RWPE1 (cell line): ENCODE data around the gene FNTB.

Experiments
- CTCF ChIA-PET: fragments of 350-600 bp; sonication (Branson Sonifier 250); formaldehyde crosslinking; extraction: SDS; loops from one replicate; lab custom pipeline; 2021; lab: Yijun Ruan, JAX
- POLR2A ChIA-PET: fragments of 400-600 bp; formaldehyde crosslinking; extraction: SDS; loops from one replicate; lab custom pipeline; 2020; ENCODE audit warnings: antibody characterized with exemption; ENCODE audit not compliant: low non-redundant PET; lab: Yijun Ruan, JAX
- DNase-seq: peaks from one replicate; pipeline ENCODE4 v3.0.0; 2012; ENCODE audit warnings: low spot score
- H3K27ac ChIP-seq: fragments of 450-650 bp; 2 replicates; pipeline ENCODE4 v1.5.1; 2017
- TF ChIP-seq, protein P1 (sequence below): fragments of 450-650 bp; conservative IDR thresholded peaks from 2 replicates; pipeline ENCODE4 v1.5.1; 2017; ENCODE audit warnings: low read depth, mild to moderate bottlenecking

FNTB gene

DNA sequence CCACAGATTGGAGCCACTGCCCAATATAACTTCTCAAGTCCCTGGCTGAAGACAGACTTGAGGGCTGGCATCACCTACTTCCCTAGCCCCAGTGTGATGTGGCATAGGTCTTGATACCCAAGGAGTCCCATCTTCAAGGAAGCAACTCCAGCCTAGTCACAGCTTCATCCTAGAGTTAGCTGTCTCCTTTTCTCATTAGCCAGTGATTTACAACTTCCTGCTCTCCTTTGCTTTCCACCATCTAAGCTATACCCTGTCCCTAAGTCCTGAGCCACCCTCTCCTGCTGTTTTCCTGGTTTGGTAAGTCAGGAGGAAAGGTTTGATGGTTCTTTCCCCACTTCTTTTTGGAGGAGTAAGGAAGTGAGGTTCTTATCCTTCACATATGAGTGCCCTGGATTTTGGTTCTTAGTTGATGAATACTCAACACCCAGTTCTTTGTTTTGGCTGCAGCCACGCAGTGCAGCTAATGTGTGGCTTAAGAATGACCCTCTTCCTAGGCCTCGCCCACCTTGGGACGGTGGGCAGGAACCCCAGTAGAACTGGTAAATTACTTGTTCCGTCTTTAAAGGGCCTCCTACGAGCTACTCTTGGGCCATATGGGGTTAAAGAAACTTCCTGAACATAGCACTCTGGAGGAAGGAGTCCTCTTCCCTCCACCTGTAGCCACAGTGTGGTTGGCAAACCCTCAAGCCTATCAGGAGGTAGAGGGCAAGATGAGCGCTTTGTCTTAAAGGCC lies 40.2 kb upstream of the FNTB start:
- ChIA-PET POLR2A (no interaction called here), CTCF (no interaction called here)
- H3K27ac ChIP-seq: no peak overlapping the region
- TF ChIP-seq, protein P1, sequence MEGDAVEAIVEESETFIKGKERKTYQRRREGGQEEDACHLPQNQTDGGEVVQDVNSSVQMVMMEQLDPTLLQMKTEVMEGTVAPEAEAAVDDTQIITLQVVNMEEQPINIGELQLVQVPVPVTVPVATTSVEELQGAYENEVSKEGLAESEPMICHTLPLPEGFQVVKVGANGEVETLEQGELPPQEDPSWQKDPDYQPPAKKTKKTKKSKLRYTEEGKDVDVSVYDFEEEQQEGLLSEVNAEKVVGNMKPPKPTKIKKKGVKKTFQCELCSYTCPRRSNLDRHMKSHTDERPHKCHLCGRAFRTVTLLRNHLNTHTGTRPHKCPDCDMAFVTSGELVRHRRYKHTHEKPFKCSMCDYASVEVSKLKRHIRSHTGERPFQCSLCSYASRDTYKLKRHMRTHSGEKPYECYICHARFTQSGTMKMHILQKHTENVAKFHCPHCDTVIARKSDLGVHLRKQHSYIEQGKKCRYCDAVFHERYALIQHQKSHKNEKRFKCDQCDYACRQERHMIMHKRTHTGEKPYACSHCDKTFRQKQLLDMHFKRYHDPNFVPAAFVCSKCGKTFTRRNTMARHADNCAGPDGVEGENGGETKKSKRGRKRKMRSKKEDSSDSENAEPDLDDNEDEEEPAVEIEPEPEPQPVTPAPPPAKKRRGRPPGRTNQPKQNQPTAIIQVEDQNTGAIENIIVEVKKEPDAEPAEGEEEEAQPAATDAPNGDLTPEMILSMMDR: no peak
- no peak for DNase-seq

DNA sequence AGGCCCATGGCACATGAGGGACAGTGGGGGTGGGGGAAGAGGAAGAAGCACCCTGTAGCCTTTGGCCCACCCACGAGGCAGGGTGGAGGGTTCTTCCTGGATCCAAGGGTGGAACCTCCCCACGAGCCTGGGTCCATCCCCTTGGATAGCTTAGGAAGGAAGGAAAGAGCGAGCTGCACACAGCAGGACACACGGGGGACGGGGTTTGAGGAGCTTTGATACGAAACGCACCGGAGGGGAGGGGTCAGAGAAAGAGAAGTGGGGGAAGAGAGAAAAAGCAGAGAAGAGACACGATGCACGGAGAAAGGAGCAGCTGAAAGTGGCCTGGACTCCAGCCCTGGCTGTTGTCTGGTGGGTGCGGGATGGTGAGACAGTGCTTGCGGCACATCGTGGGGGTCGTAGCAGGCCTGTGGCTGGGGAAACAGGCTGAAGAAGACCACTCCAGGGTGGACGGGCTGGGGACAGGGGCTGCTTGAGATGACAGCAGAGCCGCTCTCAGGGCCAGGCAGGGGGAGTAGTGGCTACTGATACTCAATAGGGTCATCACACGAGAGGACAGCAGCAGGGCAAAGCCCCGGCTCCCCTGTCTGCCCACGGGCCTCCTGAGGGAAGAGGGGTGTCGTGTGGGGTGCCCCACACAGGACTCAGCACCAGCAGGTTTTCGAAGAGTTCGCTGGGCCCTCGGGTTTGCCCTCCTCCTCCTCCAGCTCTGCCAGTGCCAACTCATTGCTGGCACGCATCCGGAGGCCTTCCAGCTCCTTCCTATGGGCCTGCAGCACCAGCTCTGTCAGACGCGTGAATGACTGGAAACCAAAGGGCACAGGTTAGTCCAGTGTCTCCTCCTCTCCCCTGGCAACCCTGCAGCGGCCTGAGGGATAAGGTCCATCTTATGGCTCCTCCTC lies 38.7 kb upstream of the FNTB start:
- TF ChIP-seq, protein P1: no peak
- no peak overlapping the region for H3K27ac ChIP-seq
- CTCF ChIA-PET: no interaction called here
- DNase-seq: no peak
- POLR2A ChIA-PET: no interaction called here

DNA sequence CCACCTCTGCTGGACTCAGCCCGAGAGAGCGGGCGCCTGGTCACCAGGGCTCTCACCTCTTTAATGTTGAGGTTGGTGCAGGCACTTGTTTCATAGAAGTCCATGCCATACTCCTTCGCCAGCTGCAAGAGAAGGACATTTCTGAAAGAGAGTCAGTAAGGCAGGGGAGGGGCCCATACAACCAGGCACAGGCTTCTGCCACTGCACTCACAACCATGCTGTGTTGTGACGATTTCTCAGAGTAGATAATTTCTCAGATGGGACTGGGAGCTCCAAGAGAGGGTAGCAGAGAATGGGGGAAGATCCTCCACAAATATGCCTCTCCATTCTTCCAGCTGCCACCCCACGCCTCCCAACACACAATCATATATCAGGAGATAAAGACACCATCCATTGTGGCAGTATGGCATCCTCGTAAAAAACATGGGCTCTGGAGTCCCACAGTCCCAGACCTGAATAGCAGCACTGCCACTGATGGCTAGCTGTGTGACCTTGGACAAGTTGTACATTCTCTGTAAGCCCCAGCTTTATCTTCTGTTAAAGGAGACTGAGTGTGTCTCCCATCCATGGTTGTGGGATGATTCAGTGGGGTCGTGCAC lies 38.0 kb upstream of the FNTB start:
- no peak for DNase-seq
- CTCF ChIA-PET: no interaction called here
- no peak overlapping the region for H3K27ac ChIP-seq
- POLR2A ChIA-PET: no interaction called here
- TF ChIP-seq, protein P1: no peak

DNA sequence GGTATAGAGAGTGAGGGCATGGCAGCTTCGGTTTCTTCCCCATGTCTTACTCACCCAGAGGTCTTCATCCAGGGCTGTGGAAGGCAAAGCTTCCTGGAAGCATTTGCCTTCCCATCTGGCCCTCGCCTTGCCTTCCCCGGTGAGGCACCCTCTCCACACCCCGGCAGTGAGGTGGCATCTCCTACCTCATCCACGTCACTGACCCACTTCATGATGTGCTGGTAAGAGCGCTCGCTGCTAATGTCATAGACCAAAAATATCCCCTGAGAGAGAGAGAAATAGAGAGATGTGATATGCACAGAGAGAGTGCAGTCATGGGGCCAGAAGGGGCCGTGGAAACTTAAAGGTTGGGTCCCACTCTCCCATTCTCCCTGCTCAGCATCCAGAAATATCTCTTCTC lies 35.8 kb upstream of the FNTB start:
- H3K27ac ChIP-seq: no peak overlapping the region
- TF ChIP-seq, protein P1: no peak
- no peak for DNase-seq
- POLR2A ChIA-PET: no interaction called here
- CTCF ChIA-PET: no interaction called here

DNA sequence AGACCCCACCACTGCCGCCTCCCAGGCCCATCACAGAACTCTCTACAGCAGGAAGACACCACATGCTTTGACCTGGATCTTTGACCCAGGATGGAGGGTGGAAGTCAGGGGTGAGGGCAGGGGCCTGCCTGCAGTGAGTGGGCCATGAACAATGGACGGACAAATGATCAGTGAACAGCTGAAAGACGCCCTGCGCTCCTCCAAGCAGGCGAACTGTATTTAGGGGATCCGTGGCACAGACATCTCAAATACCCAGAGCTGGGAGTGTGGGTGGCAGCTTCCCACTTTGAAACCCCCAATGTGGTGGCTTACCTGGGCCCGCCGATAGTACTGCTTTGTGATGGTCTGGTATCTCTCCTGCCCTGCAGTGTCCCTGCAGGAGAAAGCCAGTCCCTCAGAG lies 35.4 kb upstream of the FNTB start:
- DNase-seq: no peak
- TF ChIP-seq, protein P1: no peak
- POLR2A ChIA-PET: no interaction called here
- CTCF ChIA-PET: no interaction called here
- no peak overlapping the region for H3K27ac ChIP-seq

DNA sequence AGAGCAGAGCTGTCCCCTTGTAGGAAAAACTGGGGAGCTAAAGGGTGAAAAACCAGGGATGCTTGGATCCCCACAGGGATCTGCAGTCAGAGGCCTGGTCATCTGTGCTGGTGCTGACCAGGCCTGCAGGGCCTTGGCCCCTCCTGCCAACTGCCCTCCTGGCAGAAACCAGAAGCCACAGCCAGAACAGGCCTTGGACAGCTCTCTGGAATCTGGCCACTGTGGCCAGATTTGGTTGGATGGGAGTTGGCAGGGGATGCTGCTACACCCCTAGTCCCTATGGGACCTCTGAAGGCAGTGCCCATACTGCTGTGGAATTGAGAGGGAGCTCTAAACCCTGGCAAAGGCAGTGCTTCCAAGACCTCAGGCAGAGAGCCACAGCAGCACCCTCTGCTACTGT lies 35.0 kb upstream of the FNTB start:
- ChIA-PET POLR2A (no interaction called here), CTCF (no interaction called here)
- TF ChIP-seq, protein P1: no peak
- no peak for DNase-seq
- no peak overlapping the region for H3K27ac ChIP-seq
